Stimulated activated CD8-positive, alpha-beta memory T cell treated with anti-CD3 and anti-CD28 coated beads, Interleukin-4, amount 100 ng/mL, for 48 hours (primary cell): ENCODE results near the gene DLG4.

Source experiments
- DNase-seq: peaks from one replicate; pipeline ENCODE4 v3.0.0-alpha.2; 2020

DLG4 gene

DNA sequence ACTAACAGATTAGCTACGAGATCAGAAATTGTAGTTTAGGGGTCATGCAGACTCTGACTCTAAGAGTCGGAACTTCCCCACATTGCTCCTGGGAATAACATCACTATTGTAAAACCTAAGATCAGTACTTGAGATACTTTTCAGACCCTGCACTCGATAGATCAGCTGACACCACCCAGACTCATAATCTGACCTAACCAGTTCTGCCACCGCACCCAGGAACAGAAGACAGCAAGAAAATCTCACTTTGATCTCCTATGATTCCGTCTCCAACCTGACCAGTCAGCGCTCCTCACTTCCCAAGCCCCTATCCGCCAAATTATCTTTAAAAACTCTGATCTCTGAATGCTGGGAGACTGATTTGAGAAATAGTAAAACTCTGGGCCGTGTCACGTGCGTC, 77.8 kb downstream of the DLG4 start:
- DNase-seq, result no peak

DNA sequence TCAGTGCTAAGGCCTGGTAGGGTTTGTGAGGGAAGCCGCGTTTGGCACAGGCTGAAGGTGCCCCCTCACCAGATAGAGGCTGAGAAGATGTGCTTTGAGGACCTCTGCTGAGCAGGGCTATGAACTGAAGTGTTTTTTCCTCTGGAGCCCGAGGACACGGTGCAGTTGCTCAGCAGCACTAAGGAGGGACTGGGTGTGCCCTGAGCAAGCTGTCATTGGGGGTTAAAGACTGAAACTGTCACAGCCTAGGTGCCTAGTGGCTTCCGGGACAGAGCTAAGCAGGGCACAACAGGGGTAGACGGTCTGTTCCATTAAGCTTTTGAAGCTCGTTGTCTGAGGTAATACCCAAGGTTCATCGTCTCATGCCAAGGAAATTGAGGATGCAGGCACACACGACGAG, 80.2 kb downstream of the DLG4 start:
- DNase-seq, result no peak

DNA sequence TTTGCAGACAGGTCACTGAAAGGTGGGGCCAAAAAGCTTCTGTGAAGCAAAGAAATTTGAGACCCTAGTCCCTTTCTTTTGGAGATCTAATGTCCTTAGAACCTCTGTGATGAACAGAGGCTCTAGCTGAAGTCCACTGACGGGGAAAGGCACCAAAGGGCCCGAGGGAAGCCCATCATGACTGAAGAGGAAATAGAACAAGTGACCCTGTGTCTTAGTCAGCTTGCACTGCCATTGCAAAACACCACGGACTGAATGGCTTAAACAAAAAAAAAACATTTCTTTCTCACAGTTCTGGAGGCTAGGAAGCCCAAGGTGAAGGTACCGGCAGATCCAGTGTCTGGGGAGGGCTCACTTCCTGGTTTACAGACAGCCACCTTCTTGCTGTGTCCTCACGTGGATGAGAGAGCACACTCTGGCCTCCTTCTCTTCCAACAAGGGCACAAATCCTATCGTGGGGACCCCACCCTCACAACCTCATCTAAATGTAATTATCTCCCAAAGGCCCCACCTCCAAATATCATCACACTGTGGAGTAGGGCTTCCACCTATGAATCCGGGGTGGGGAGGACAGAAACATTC, 80.7 kb downstream of the DLG4 start:
- no peak for DNase-seq

DNA sequence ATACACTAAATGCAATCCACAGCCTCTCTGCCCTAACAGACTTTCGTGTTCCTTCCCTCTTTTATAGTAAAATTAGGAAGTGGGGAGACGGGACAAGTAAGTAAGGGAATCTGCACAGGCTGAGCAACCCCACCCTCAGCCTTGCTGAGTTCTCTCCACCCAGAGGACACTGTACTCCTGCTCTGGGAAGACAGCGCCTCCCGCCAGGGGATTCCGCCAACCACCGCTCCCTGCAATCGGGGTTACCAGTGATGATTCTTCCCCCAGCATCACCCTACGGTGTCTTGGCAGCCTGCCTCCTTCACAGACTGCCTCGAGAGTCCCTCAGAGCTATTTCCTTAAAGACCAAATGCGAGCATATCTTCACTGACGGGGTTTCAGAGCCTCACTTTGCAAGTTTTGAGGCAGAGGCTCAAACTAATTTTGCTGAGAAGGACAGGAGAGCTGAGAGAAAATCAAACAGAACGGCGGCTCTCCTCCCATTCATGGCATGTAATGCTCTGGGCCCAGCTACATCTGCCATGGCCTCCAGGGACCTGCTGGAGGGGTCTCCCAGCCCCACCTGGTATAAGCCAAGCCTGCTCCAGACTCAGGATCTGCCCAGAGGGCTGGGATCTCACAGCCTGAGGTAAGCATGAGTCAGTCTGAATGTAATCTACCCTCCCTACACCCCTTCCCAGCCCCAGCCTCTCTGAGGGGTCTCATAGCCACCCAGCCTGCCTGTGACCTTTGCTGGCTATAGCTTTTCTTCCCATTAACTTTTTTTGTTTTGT, 82.3 kb downstream of the DLG4 start:
- no peak for DNase-seq
